ENCODE measurements around the gene TECR.
"Not testable (repeated sequence)": the region's sequence is repeated elsewhere in the genome, so short reads cannot be mapped to it uniquely, and the experiment has no call there.

The TECR gene

DNA sequence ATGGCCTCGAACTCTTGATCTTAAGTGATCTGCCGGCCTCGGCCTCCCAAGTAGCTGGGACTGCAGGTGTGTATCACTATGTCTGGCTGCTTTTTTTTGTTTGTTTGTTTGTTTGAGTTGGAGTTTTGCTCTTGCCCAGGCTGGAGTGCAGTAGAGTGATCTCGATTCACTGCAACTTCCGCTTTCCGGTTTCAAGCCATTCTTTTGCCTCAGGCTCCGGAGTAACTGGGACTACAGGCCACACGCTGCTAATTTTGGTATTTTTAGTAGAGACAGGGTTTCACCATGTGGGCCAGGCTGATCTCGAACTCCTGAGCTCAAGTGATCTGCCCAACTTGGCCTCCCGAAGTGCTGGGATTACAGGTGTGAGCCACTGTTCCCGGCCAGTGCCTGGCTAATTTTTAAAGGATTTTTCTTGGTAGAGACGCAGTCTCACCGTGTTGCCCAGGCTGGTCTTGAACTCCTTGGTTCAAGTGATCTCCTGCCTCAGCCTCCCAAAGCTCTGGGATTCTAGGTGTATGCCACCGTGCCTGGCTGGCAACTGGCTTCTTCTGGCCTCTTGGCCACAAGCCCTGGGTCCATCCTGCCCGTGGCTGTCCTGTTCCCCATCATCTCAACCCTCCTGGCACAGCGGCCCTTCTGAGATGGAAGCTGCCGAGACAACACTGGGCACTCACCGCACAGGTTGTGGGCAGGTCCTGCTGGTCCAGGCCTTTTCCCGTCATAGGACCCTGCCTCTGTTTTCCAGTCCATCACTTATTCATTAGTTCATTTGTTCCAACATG, 11.5 kb downstream of the TECR start:
- no peak for DNase-seq

GRCh38 chr19:14541979-14542378, 12.6 kb downstream of the TECR start:
- DNase-seq, result not testable (repeated sequence)

- DNase-seq, result no peak
These were observed 13.4 kb downstream of the TECR start for GRCh38 chr19:14542711-14543328.

DNA sequence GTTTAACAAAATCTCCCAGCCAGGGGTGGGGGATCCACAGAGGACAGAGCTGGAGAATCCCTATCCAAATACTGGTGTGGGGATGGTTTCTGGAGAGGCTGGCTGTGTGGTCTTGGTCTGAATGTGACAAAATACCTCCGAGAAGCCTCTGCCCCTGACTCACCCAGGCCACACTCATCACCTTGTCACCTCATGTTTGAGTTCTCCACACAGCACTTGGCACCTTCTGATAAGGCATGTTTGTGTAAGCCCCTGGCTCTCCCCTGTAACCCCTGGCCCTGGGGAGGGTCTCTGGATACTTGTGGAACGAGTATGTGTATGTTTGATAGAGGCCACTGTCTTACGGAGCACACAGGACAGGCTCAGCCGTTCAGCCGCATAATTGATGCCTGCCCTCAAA, 14.7 kb downstream of the TECR start:
- no peak for DNase-seq

- no peak for DNase-seq
These were observed 15.8 kb downstream of the TECR start for GRCh38 chr19:14544977-14545715.

GRCh38 chr19:14545716-14546082, 16.3 kb downstream of the TECR start:
- DNase-seq, result no peak

GRCh38 chr19:14550201-14550754, 20.9 kb downstream of the TECR start:
- DNase-seq, result no peak

GRCh38 chr19:14551134-14552005, 22.0 kb downstream of the TECR start:
- DNase-seq, result peak; percentile 57

DNA sequence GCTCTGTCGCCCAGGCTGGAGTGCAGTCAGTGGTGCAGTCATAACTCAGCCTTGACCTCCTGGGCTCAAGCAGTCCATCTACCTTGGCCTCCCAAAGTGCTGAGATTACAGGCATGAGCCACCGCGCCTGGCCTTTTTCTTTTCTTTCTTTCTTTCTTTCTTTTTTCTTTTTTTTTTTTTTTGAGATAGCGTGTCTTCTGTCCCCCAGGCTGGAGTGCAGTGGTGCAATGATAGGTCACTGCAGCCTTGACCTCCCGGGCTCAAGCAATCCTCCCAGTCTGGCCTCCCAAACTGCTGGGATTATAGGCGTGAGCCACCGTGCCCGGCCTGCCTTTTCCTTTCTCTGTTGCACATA, 22.6 kb downstream of the TECR start:
- DNase-seq, result not testable (repeated sequence)

GRCh38 chr19:14553042-14553938, 23.9 kb downstream of the TECR start:
- DNase-seq, result no peak

DNA sequence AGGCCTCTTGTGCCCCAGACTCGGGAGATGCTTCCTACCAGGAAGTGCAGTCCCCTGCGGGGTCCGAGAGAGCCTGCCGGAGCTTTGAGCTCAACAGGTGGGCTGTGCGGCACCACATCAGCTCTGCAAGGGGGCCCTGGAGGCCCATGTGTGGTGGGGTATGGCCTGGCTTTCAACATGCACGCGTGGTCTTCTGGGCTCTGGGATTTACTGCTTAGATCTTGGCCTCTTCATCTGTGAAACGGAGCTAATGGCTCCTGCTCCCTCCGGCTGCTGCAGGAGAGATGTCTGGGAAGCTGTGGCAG, 24.5 kb downstream of the TECR start:
- DNase-seq, result no peak

GRCh38 chr19:14554382-14554812, 25.0 kb downstream of the TECR start:
- DNase-seq, result no peak

- DNase-seq, result no peak
These were observed 26.7 kb downstream of the TECR start for GRCh38 chr19:14555918-14556661.

GRCh38 chr19:14556662-14557188, 27.3 kb downstream of the TECR start:
- peak; percentile 75 for DNase-seq

DNA sequence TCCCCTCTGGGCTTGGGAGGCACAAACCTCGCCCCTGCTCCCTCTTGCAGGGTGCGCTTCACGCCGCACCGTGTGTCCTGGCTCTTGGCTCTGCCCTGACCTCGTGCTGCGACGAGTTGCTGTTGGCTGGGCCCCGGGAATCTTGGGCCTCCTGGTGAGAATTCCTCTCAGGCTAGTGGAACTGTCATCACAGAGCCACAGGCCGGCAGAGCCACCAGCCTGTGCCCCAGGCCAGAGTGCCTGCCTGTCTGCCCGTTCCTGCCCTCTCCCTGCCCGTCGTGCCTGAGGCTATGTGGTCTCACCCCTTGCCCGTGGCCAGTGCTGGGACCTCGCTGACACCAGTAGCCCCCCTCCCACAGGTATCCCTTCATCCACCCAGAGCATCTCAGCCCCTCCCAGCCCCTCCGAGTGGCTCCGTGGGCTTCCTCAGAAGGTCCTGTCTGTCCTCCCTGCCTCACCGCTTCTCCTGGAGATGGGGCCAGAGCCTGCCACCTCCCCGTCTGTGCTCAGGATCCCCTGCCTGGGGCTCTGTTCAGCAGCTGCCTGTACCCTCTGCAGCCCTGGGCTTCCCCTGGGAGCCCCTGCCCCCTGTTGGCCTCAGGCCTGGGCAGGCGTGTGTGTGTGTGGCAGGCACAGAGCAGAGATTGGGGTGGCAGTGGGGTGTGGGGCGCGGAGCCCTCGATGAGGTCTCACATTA, 29.1 kb downstream of the TECR start:
- no peak for DNase-seq

DNA sequence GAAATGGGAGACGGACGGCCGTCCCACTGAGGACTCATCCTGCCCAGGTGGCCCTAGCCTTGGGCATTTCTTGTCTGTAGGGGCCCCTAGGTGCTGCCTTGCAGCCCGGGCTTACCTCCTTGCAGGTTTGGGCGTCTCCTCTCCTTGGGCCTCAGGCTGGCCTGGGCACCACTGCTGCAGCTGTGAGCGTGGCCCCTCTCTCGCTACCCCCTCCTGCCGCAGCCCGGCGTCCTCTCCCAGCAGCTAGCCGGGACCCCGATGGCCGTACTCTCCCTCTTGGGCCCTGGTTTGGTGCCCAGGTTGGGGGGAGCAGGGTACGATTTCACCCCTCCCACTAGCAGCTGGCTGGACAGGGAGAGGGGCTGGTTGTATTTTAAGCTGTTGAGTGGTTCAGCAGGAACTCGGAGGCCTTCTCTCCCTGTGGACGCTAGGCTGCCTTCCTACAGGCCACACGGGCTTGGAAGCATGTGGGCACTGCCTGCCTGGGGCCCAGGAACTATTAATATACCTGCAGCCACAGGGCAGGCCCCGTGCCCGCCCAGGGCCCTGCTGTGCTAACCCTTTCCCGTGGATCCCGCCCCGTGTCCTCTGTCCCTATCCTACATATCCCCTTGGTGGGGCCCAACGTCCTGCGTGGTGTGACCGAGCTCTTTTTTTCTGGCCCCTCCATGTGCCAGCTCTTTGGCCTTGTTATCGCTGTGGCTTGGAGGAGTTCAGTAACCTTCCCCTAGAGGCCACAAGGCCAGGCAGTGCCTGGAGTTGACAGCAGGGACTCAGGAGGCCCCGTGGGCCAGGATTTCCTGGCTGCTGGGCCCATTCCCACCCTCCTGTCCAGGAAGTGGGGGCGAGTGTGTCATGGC, 30.8 kb downstream of the TECR start:
- DNase-seq, result no peak

- no peak for DNase-seq
These were observed 31.3 kb downstream of the TECR start for GRCh38 chr19:14560776-14561108.

DNA sequence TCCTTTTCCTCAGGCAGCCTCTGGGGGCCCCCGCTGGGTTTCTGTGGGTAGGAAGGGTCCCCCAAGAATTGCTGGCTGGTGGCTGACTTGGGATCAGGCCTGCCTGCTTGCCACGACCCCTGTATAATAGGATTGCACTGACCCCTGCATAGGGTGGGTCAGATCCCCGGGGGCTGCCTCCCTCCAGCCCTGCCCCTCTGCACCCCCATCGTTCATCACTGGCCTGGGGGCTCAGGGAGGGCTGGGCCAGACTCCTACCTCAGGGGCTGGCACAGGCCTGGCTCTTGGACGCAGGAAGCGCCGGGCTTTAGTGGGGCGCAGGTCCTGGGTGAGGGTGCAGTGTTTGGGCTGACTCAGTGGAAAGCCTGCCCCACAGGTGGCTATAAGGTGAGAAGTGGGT, 31.9 kb downstream of the TECR start:
- no peak for DNase-seq

GRCh38 chr19:14561847-14562351, 32.5 kb downstream of the TECR start:
- no peak for DNase-seq

All from stimulated activated CD4-positive, alpha-beta T cell treated with anti-CD3 and anti-CD28 coated beads, Interleukin-12 subunit alpha, Interleukin-12 subunit beta, amount 100 ng/mL, for 4 hours (primary cell).